Hematopoietic multipotent progenitor cell (in vitro differentiated cells): Measurements from ENCODE around the gene SVEP1. TPM values are rescaled to one million over a fixed set of nuclear protein-coding genes. Genes with fewer than 3 reads are reported as not detected.

Experiments used
- DNase-seq, 3 donors: peaks; one replicate each; pipeline ENCODE4 v3.0.0-alpha.2; 2011 to 2015; ENCODE audit warnings: low read depth in 2 of 3, low spot score in 2 of 3
- total RNA-seq: library from RNA; depleted of rRNA; stranded (reverse); fragments of >200 nt; gene quantifications from one replicate; pipeline ENCODE4 v1.2.3, GENCODE V29; 2012

SVEP1 gene
- total RNA-seq, 1 donor = under 0.01 TPM

- DNase-seq = no peak
These were observed 50.9 kb downstream of the SVEP1 start for GRCh38 chr9:110528645-110529044.

- DNase-seq = no peak
These were observed 53.1 kb downstream of the SVEP1 start for GRCh38 chr9:110526426-110526825.

DNA sequence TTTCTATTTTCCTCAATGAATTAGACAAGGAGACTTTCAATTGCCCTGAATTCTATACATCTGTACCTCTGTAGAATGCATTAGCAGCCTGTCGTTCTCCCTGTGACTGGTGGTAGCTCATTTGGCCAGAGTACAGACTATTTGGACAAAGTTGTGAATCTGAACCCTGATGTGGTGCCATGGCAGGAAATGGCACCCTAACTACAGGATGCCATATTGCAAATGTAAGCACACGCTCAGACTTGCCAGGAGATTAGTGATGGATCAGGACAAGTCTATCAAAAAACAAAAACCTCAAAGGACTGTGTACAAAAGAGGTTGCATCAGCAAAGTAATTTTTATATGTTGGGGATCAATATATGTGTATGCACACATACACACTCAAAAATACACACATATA is 58.3 kb downstream of the SVEP1 start:
- no peak for DNase-seq

DNA sequence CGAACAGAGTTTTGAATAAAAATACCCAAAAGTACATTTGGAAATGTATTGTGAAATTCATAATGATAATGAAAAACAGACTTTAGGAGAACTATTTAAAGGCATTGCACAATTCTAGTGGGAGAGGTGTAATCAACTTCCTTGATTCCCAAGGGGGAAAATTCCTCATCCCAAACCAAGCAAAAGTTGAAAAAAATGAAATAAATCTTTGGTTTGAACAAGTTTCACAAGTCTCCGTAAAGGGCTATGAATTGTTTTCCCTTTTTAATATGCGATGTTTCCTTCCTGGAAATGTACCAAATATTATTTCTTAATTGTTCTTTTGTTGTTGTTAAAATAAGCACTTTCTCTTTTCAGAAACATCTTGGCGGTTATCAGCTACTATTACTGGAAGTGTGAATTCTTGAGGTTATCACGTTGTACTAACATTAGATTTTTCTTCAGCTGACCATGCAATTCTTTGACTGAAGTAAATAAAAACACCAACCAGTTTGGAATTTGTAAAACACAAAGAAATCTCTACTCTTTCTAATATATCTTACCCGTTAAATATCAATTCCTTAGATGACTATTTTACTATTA is 59.3 kb downstream of the SVEP1 start:
- no peak for DNase-seq

DNA sequence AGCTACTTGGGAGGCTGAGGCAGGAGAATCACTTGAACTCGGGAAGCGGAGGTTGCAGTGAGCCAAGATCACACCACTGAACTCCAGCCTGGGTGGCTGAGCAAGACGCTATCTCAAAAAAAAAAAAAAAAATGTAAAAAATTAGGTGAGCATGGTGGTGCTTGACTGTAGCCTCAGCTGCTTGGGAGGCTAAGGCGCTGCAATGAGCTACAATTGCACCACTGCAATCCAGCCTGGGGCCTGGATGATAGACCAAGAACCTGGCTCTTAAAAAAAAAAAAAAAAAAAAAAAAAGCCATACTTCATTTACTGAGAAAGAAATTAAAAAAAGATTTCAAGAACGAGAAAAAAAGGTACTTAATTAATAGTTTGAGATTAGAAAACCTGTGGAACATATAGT is 62.1 kb downstream of the SVEP1 start:
- no peak for DNase-seq

DNA sequence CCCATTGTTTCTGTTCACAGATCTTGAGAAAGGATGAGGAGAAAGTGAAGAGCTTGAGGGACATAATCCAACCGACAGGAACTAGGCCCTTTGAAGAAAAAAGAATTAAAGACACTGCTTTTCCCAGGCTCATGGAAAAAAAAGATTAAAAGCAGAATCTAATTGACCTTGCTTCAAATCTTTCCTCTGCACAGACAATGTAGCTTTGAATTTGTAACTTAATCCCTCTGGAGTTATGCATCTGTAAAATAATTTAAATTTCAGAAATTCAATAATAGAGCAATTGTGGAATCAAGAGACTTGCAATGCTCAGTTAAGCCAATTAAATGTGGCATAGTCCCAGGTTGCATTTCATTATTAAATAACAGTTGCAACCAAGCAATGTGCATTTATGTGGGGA is 64.6 kb downstream of the SVEP1 start:
- DNase-seq = no peak

GRCh38 chr9:110512817-110513216 is 66.7 kb downstream of the SVEP1 start:
- DNase-seq = no peak

- DNase-seq = peak in 1 of 3 donors; percentile 12
These were observed 69.7 kb downstream of the SVEP1 start for GRCh38 chr9:110509792-110510191.

DNA sequence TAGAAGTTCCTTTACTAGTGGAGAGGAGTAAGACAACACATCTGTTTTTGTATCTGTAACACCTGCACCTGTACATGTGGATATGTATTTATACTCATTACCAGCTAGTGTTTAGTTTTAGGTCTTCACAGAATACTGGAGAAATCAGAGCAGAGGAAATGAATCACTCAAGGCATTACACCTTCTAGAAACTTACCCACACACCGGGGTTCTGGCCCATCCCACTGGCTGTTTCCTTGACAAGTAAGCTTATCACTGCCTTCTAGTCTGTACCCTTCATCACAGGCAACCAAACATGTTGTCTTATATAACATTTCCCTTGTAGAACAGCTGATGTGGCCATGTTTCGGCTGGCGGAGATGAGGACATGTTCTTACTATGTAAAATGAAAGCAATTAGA is 76.7 kb downstream of the SVEP1 start:
- no peak for DNase-seq

- no peak for DNase-seq
These were observed 79.9 kb downstream of the SVEP1 start for GRCh38 chr9:110499608-110500007.

DNA sequence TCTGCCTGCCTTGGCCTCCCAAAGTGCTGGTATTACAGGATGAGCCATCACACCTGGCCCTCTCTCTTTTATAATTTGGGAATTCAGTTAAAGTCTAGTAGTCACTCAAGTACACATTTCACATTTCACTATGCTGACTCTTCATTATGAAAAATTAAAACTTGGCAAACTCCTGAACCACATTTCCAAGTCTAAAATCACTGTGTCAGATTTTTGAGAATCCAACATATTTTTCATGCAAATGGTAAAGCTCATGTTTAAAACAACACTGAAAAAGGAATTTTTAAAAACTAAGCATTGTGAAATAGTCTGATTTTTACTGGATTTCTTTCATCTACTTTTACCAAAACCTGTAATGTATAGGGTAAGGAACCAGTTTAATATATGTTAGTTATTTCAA is 92.3 kb downstream of the SVEP1 start:
- DNase-seq = no peak

- no peak for DNase-seq
These were observed 93.3 kb downstream of the SVEP1 start for GRCh38 chr9:110486218-110486617.

DNA sequence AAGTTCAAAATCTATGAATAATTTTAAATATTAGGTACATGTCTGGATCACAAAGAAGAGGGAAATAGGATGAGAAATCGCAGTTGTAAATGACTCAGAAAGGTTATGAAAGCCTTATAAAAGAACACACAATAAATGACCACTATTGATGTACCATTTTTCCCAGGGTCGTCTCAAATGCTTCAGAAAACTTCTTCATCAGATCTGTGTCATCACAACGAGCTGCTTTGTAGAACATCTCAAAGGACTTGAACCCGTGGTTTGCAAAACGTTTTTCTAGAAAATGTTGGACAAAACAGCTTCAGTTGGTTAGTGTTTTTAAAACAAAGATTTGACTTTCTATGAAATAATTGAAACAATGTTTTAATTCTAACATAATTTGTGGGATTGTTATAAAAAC is 100.1 kb downstream of the SVEP1 start:
- no peak for DNase-seq

DNA sequence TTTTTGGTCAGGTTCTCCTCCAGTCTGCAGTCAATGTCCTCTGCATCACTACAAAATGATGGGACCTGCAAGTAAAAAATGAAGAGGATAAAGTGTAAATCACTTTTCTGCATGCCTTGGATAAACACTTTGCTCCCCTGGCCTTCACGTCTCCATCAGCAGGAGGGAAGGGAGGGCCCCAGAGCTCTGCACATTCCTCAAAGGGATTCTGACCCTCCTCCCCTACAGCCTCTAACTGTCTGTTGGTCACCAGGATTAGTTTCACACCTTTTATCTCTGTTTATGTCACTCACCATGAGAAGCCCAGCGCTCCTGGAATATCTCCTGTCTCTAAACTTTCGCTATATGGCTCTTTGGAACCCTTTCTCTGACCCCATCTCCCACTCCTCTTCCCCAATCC is 103.3 kb downstream of the SVEP1 start:
- DNase-seq = no peak

- no peak for DNase-seq
These were observed 107.4 kb downstream of the SVEP1 start for GRCh38 chr9:110472111-110472510.

GRCh38 chr9:110468950-110469349 is 110.6 kb downstream of the SVEP1 start:
- no peak for DNase-seq

DNA sequence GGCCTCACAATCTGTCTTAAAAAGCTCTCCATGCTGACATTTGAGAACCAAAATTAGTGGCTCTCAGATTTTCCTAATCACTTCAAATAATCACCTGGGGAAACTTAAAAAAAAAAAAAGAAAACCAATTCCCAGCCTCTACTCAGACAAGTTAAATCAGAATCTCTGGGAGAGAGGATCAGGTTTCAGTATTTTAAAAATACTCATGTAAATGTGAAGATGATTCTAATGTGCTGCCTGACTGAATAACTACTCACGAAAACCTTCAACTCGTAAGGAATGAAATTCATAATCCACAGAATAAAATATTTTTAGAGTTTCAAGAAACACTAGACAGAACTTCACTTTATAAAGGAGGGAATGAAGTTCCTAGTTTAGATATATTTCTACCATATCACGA is 114.4 kb downstream of the SVEP1 start:
- no peak for DNase-seq

DNA sequence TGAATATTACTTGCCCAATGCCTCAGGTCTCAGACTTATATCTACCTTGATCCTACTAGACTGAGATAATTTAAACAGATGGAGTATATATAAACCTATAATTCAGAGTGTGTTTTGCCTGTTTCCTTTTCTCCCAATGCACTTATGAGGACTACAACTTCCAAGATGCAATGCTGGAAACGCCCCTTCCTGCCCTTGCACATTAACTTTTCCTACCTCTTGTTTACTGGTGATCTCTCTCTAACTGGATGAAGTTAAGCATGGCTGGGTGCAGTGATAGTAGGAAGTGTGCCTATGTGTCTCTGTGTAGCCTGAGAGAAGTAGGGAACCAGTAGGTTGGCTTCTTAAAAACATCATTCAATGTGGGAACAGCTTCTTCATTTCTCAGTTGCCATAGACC is 115.2 kb downstream of the SVEP1 start:
- DNase-seq = no peak

DNA sequence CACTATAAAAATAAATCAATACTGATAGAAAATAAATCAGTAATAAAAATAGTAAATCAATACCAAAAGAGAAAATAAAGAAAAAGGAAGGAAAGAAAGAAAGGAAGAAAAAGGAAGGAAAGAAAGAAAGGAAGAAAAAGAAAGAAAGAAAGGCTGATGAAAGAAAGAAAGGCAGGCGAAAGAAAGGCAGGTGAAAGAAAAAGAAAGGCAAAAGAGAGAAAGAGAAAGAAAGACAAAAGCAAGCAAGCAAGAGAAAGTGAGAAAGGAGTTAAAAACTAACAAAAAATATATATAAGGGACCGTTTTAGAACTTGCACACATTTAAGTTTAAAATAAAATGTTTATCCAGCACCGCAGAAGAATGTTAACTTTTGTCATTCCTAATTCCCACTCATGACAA is 116.0 kb downstream of the SVEP1 start:
- no peak for DNase-seq

- no peak for DNase-seq
These were observed 122.3 kb downstream of the SVEP1 start for GRCh38 chr9:110457245-110457644.

GRCh38 chr9:110456681-110457080 is 122.9 kb downstream of the SVEP1 start:
- no peak for DNase-seq

GRCh38 chr9:110455860-110456259 is 123.7 kb downstream of the SVEP1 start:
- no peak for DNase-seq

- peak in 1 of 3 donors; percentile 35 for DNase-seq
These were observed 127.2 kb downstream of the SVEP1 start for GRCh38 chr9:110452227-110452801.
